Endometrium (tissue), 2 donors: ENCODE measurements around the gene NCKAP1.

Experiments
- FAIRE-seq: peaks from 2 replicates; lab custom pipeline; 2012; peaks lifted over from hg19 to GRCh38; lab: Jason Lieb, UNC
- donor health status: control.
- donor health status: control.

Gene NCKAP1

GRCh38 chr2:182866461-182867406 lies 171.5 kb downstream of the NCKAP1 start, which contains the start of gene FRZB:
TSS of gene FRZB (minus strand) at chr2:182866637. CDS start at chr2:182866552, 85 bp downstream.
- FAIRE-seq = no peak

- FAIRE-seq = no peak
Measured at GRCh38 chr2:182866095-182866460, 172.2 kb downstream of the NCKAP1 start.

- FAIRE-seq = no peak
Measured at GRCh38 chr2:182864949-182865570, 173.2 kb downstream of the NCKAP1 start.

- no peak for FAIRE-seq
Measured at GRCh38 chr2:182863642-182864041, 174.6 kb downstream of the NCKAP1 start.

GRCh38 chr2:182862091-182862490 lies 176.2 kb downstream of the NCKAP1 start:
- FAIRE-seq = no peak

- FAIRE-seq = no peak
Measured at GRCh38 chr2:182860858-182861257, 177.4 kb downstream of the NCKAP1 start.
